Measurements from ENCODE around the gene COA3.

Gene COA3, protein sequence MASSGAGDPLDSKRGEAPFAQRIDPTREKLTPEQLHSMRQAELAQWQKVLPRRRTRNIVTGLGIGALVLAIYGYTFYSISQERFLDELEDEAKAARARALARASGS

GRCh38 chr17:42798383-42799380 lies at the start of gene COA3, which contains the start of gene CNTD1:
Gene COA3 (minus strand): TSS chr17:42798704. CDS start chr17:42798681, 23 bp downstream.
Gene CNTD1 (plus strand): TSS chr17:42798861. CDS start chr17:42799068, 207 bp downstream.
- Mint-ChIP-seq H3K27ac (peak within 1 kb of the TSS; percentile 47), H3K27me3 (peaks cover 10% of the 10 kb centered on the region), H3K9me3 (peaks cover 3% of the 10 kb centered on the region), H3K4me3 (peak within 1 kb of the TSS; percentile 90), H3K4me1 (ENCODE audit: low read depth) (peaks cover 21% of the 10 kb centered on the region), H3K36me3 (ENCODE audit: low read depth) (peaks cover 8% of the 10 kb centered on the region)

GRCh38 chr17:42848093-42848492 lies 49.6 kb upstream of the COA3 start:
- Mint-ChIP-seq H3K9me3 (no peaks in the 10 kb centered on the region), H3K27me3 (no peaks in the 10 kb centered on the region), H3K4me1 (ENCODE audit: low read depth) (peaks cover 31% of the 10 kb centered on the region), H3K36me3 (ENCODE audit: low read depth) (peaks cover 23% of the 10 kb centered on the region), H3K4me3 (no peak overlapping the region), H3K27ac (no peak overlapping the region)

DNA sequence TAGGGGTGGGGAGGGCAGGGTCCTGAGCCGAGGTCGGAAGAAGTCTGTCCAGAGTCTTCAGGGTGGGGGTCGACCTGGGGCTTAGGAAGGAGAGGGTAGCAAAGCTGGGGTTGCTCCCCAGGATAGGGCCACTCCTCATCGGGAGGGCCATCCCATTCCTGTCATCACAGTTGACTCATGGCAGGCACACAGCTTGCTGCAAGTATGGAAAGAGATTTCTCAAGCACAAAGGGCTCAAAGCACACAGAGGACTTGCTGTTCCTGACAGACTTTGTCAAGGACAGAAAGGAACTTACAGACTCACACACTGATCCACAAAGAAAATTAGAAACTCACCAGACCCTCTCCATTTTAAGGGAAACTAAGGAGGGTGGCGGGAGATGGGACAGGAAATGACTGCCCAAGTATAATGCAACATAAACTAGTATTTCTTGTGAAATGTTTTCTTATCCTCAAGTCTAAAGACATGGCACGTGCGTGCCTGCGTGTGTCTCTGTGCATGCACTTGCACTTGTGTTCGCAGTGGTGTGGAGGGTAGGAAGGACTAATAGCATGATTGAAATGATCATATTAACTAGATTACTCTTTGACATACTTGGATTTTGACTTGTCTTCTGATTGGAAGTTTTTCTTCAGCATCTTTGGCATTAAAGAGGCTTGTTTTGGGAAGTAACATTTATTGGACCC lies 48.2 kb upstream of the COA3 start:
- Mint-ChIP-seq H3K4me3 (peak overlapping the region; percentile 23), H3K9me3 (no peaks in the 10 kb centered on the region), H3K36me3 (ENCODE audit: low read depth) (peaks cover 37% of the 10 kb centered on the region), H3K4me1 (ENCODE audit: low read depth) (peaks cover 31% of the 10 kb centered on the region), H3K27ac (peak overlapping the region; percentile 58), H3K27me3 (no peaks in the 10 kb centered on the region)

GRCh38 chr17:42845918-42846593 lies 47.6 kb upstream of the COA3 start:
- peaks cover 44% of the 10 kb centered on the region for H3K36me3 Mint-ChIP-seq (ENCODE audit: low read depth)

DNA sequence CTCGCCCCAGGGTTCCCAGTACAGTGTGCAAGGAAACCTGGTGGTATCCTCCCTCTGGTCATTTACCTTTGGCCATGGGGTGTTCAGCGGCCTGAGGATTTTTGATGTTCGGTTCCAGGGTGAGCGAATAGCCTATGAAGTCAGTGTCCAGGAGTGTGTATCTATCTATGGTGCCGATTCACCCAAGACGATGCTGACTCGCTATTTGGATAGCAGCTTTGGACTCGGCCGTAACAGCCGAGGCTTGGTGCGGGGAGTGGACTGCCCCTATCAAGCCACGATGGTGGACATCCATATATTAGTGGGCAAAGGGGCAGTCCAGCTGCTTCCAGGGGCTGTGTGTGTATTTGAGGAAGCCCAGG lies 47.0 kb upstream of the COA3 start:
- Mint-ChIP-seq H3K27ac (peak overlapping the region; percentile 88), H3K4me3 (no peak overlapping the region), H3K4me1 (ENCODE audit: low read depth) (peaks cover 31% of the 10 kb centered on the region), H3K9me3 (no peaks in the 10 kb centered on the region), H3K27me3 (no peaks in the 10 kb centered on the region), H3K36me3 (ENCODE audit: low read depth) (peaks cover 44% of the 10 kb centered on the region)

More at GRCh38 chr17:42845918-42846593, 47.6 kb upstream of the COA3 start:
- Mint-ChIP-seq H3K27me3 (no peaks in the 10 kb centered on the region), H3K9me3 (no peaks in the 10 kb centered on the region), H3K4me1 (ENCODE audit: low read depth) (peaks cover 31% of the 10 kb centered on the region), H3K27ac (peak overlapping the region; percentile 88), H3K4me3 (peak overlapping the region; percentile 42)

DNA sequence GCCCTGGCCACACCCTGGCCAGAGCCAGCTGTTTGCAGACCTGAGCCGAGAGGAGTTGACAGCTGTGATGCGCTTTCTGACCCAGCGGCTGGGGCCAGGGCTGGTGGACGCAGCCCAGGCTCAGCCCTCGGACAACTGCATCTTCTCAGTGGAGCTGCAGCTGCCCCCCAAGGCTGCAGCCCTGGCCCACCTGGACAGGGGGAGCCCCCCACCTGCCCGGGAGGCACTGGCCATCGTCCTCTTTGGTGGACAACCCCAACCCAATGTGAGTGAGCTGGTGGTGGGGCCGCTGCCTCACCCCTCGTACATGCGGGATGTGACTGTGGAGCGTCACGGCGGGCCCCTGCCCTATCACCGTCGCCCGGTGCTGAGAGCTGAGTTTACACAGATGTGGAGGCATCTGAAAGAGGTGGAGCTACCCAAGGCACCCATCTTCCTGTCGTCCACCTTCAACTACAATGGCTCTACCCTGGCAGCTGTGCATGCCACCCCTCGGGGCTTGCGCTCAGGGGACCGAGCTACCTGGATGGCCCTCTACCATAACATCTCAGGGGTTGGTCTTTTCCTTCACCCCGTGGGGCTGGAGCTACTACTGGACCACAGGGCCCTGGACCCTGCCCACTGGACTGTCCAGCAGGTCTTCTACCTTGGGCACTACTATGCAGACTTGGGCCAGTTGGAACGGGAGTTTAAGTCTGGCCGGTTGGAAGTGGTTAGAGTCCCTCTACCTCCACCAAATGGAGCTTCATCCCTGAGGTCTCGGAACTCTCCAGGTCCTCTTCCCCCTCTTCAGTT lies 46.5 kb upstream of the COA3 start:
- Mint-ChIP-seq H3K9me3 (no peaks in the 10 kb centered on the region), H3K4me1 (ENCODE audit: low read depth) (peaks cover 28% of the 10 kb centered on the region), H3K4me3 (no peak overlapping the region), H3K27ac (no peak overlapping the region), H3K27me3 (no peaks in the 10 kb centered on the region), H3K36me3 (ENCODE audit: low read depth) (peaks cover 44% of the 10 kb centered on the region)

GRCh38 chr17:42844271-42844670 lies 45.8 kb upstream of the COA3 start, which contains the start of gene AOC2:
Gene AOC2 (plus strand): TSS chr17:42844580. CDS start chr17:42844627, 47 bp downstream.
- Mint-ChIP-seq H3K36me3 (ENCODE audit: low read depth) (peaks cover 49% of the 10 kb centered on the region), H3K27me3 (no peaks in the 10 kb centered on the region), H3K27ac (peak within 1 kb of the TSS; percentile 88), H3K4me1 (ENCODE audit: low read depth) (peaks cover 25% of the 10 kb centered on the region), H3K4me3 (no peak within 1 kb of the TSS), H3K9me3 (no peaks in the 10 kb centered on the region)

- H3K36me3 Mint-ChIP-seq (ENCODE audit: low read depth) = peaks cover 57% of the 10 kb centered on the region
- peaks cover 29% of the 10 kb centered on the region for H3K4me1 Mint-ChIP-seq (ENCODE audit: low read depth)
- no peak overlapping the region for H3K4me3 Mint-ChIP-seq
- H3K27me3 Mint-ChIP-seq = no peaks in the 10 kb centered on the region
- no peak overlapping the region for H3K27ac Mint-ChIP-seq
- no peaks in the 10 kb centered on the region for H3K9me3 Mint-ChIP-seq
These were observed 44.9 kb upstream of the COA3 start for GRCh38 chr17:42843358-42843934.

DNA sequence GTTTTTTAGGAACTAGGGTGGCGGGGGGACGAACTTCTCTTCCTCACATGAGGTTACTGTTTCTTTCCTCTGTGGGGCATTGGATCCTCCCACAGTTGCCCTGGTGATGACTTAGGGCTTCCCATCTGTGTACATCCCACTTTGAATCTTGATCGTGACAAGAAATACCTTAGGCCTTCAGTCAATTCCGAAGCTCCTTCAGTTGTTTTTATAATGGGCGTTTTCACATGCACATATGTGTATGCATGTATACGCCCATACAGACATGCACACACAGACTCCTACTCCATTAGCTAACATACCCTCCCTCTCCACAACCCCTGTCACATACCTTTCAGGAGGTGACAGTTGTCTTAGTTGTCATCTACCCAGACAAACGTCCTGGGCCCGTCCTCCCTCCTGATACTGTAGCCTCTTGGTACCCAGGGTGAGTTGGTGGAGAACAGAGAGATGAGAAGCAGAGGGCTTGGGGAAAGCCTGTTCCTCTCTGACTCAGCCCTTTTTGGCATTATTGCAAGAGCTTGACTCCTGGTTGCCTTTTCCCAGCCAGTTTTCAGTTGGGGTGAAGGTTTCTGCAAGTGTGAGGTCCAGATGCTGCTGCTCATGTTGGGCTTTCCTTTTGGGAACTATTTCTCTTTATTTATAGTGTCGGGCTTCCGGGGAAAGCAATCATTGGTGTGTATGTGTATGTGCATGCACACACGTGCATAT lies 43.6 kb upstream of the COA3 start:
- H3K4me1 Mint-ChIP-seq (ENCODE audit: low read depth) = peaks cover 32% of the 10 kb centered on the region
- H3K27ac Mint-ChIP-seq = no peak overlapping the region
- no peaks in the 10 kb centered on the region for H3K27me3 Mint-ChIP-seq
- H3K36me3 Mint-ChIP-seq (ENCODE audit: low read depth) = peaks cover 68% of the 10 kb centered on the region
- no peaks in the 10 kb centered on the region for H3K9me3 Mint-ChIP-seq
- H3K4me3 Mint-ChIP-seq = no peak overlapping the region

GRCh38 chr17:42835732-42836131 lies 37.2 kb upstream of the COA3 start:
- peaks cover 38% of the 10 kb centered on the region for H3K4me1 Mint-ChIP-seq (ENCODE audit: low read depth)
- H3K9me3 Mint-ChIP-seq = no peaks in the 10 kb centered on the region
- H3K4me3 Mint-ChIP-seq = no peak overlapping the region
- H3K36me3 Mint-ChIP-seq (ENCODE audit: low read depth) = peaks cover 43% of the 10 kb centered on the region
- H3K27ac Mint-ChIP-seq = no peak overlapping the region
- no peaks in the 10 kb centered on the region for H3K27me3 Mint-ChIP-seq

DNA sequence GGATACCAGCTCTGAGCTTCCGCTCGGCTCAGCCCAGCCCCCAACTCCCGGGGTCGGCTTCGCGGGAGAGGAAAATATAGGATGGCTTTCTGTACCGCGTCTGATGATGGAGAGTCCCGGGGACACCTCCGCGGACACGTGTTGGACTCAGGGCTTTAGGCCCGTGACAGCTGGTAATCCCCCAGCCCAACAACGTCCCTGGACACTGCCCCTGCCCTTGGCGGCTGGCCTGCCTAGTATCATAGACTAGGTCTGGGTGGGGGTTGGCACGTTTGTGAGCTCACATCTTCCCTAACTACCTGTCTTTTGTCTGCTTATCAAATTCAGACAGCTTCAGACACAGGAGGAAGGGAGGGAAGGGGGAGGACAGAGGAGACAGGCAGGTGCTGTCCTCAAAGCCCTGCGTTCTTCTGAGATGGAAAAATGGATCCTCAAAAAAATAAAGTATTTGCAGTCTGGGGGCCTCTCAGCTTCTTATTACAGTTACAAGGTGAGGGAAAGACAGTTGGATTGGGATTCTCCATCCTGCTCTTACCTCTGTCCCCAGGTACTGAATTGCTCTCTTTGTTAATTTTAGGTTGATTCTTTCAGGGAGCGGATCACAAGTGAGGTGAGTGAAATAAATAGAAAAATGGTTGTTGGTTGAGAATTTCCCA lies 35.4 kb upstream of the COA3 start:
- peak overlapping the region; percentile 97 for H3K4me3 Mint-ChIP-seq
- H3K9me3 Mint-ChIP-seq = no peaks in the 10 kb centered on the region
- H3K4me1 Mint-ChIP-seq (ENCODE audit: low read depth) = peaks cover 34% of the 10 kb centered on the region
- peaks cover 36% of the 10 kb centered on the region for H3K36me3 Mint-ChIP-seq (ENCODE audit: low read depth)
- H3K27me3 Mint-ChIP-seq = no peaks in the 10 kb centered on the region
- H3K27ac Mint-ChIP-seq = peak overlapping the region; percentile 99

DNA sequence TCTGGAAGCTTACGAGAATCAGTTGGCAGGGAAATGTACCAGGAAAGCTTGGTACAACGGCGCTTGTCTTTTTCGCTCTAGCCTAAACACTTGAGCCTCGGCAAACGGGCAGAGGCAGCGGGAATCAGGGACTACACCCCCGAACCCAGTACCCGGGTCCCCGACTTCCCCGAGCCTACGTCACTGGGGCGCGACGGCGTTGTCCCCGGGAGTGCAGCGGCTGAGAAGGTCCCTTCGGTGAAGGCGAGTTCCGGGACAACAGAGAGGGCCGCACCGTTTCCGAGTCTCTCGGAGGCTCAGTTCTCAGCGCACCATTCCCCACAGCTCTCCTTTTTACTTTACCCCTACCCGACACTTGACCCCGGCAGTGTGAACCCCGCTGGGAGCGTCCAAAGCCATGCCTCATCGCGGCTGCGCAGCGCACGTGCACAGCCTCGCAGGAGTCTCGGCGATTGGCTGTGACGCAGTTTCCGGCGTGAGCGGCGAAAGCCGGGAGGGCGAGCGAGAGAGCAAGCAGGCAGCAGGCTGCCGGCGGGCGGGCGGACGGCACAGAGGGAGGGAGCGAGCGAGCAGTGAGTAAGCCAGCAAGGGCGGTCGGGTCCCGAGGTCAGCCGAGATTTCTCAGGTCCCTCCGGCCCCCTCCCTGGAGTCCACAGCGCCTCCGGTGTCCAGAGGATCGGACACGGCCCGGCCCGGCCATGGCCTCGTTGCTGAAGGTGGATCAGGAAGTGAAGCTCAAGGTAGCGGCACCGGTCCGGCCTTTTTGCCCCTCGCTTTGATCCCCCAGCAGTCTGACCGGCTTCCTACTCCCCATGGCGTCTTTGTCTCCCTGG lies 34.6 kb upstream of the COA3 start, which contains the start of gene PSME3:
Gene PSME3, plus strand, starts transcription at position 464 of the 833 bp plus-strand sequence. Its CDS starts 235 bp downstream, at position 699.
- Mint-ChIP-seq H3K4me3 (peak within 1 kb of the TSS; percentile 97), H3K27ac (peak within 1 kb of the TSS; percentile 99), H3K27me3 (no peaks in the 10 kb centered on the region), H3K4me1 (ENCODE audit: low read depth) (peaks cover 34% of the 10 kb centered on the region), H3K9me3 (no peaks in the 10 kb centered on the region), H3K36me3 (ENCODE audit: low read depth) (peaks cover 30% of the 10 kb centered on the region)

Measured in stimulated activated naive CD8-positive, alpha-beta T cell treated with anti-CD3 and anti-CD28 coated beads, Interleukin-15, Interleukin-2, amounts not matched to agents 100 ng/mL and 50 ng/mL, for 24 hours (primary cell).